Esophagus squamous epithelium (tissue), 5 donors: ENCODE data around the gene MS4A18. TPM values are rescaled to one million over a fixed set of nuclear protein-coding genes. Genes with fewer than 3 reads are reported as not detected.

Experiments
- DNase-seq: peaks from one replicate; lab custom pipeline; 2025; lab: John Stamatoyannopoulos, UW
- H3K27ac ChIP-seq, 4 donors: fragments of 200-600 bp; sonication (generic); one replicate each; pipeline ENCODE4 v1.5.1; 2016 to 2019; ENCODE audit warnings: mild to moderate bottlenecking in 1 of 4
- H3K27me3 ChIP-seq, 4 donors: fragments of 200-600 bp; sonication (generic); 1 replicate in 3 of 4; 2 replicates in 1 of 4; pipeline versions ENCODE4 v1.5.1 to v1.6.0; 2017 to 2021; ENCODE audit warnings: antibody characterized with exemption in 1 of 4
- H3K36me3 ChIP-seq, 3 donors: fragments of 200-600 bp; sonication (generic); one replicate each; pipeline ENCODE4 v1.5.1; 2016 to 2019
- H3K4me1 ChIP-seq, 3 donors: fragments of 200-600 bp; sonication (generic); one replicate each; pipeline ENCODE4 v1.5.1; 2017 to 2019
- H3K4me3 ChIP-seq, 4 donors: fragments of 200-600 bp; sonication (generic); 1 replicate in 3 of 4; 2 replicates in 1 of 4; pipeline ENCODE4 v1.5.1; 2016 to 2019; ENCODE audit warnings: mild to moderate bottlenecking in 2 of 4, moderate library complexity in 1 of 4
- H3K9me3 ChIP-seq, 3 donors: fragments of 200-600 bp; sonication (generic); one replicate each; pipeline ENCODE4 v1.5.1; 2016 to 2019
- POLR2A ChIP-seq, 4 donors: fragments of 450-650 bp; IDR thresholded peaks; one replicate each; pipeline ENCODE4 v1.6.1; 2017; ENCODE audit warnings: antibody characterized with exemption in 4 of 4, mild to moderate bottlenecking in 4 of 4, moderate library complexity in 3 of 4
- WGBS, 2 donors: methylation state at CpG; one replicate each; pipeline ENCODE4 v1.1.5; 2018; 5-methylcytosine and 5-hydroxymethylcytosine counted together
- intact Hi-C: fragments of 100-400 bp; cut with DNase I; formaldehyde crosslinking; loops from one replicate; pipeline ENCODE4 v1.15.0; 2022
- total RNA-seq, 4 donors: library from RNA; depleted of rRNA; stranded (reverse); fragments of >200 nt; gene quantifications; one replicate each; pipeline ENCODE4 v1.1.0, GENCODE V29; 2016
- TF ChIP-seq, protein P1 (sequence below), 6 experiments: fragments of 450-650 bp in 4 of 6; fragments of 200-600 bp in 2 of 6; sonication (generic) in 2 of 6; IDR thresholded peaks; one replicate each; pipeline ENCODE4 v1.5.1; 2016 to 2019; ENCODE audit warnings: antibody characterized with exemption in 6 of 6, mild to moderate bottlenecking in 4 of 6, moderate library complexity in 4 of 6
- donor health status: DM: yes; HTN: yes; CAD: no.

The MS4A18 gene
- total RNA-seq, 4 donors from 2014 or later: not detected

DNA sequence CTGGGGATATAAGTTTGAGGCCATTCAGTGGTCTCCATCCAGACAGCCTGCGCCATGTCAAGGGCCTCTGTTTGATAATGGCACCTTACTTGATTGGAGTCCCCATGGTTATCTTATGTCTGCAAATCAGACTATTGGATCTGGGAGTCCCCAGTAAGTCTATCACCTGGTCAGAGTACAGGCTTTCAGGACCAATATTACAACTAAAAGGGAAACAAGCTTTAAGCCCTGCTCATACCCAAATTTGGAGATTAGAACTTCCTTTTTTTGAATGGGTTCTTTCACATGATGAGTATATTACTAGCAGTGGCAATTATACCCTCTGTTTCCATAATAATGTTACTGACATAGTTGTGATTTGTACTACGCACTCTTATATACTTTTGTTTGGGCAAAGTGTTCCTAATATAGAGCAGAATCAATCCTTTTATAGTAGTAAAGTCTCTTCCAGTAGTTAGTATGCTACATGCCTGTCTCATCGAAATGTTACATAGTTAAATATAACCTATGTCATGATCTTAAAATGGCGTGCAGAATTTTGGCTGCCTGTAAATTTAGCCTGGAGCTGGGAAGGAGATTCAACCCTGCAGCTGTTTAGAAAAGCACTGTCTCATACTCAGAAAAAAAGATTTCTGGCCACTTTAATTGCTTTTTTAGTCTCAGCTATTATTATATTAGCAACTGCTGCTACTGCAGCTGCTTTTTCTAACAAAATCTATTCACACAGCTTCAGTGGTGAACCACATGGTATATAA, 37.1 kb downstream of the MS4A18 start:
- H3K27ac ChIP-seq: no peak overlapping the region
- no peak for DNase-seq
- intact Hi-C loops: no loop called here
- TF ChIP-seq, protein P1, sequence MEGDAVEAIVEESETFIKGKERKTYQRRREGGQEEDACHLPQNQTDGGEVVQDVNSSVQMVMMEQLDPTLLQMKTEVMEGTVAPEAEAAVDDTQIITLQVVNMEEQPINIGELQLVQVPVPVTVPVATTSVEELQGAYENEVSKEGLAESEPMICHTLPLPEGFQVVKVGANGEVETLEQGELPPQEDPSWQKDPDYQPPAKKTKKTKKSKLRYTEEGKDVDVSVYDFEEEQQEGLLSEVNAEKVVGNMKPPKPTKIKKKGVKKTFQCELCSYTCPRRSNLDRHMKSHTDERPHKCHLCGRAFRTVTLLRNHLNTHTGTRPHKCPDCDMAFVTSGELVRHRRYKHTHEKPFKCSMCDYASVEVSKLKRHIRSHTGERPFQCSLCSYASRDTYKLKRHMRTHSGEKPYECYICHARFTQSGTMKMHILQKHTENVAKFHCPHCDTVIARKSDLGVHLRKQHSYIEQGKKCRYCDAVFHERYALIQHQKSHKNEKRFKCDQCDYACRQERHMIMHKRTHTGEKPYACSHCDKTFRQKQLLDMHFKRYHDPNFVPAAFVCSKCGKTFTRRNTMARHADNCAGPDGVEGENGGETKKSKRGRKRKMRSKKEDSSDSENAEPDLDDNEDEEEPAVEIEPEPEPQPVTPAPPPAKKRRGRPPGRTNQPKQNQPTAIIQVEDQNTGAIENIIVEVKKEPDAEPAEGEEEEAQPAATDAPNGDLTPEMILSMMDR (IDR thresholded peaks at IDR 0.05): no peak
- no peak for TF ChIP-seq POLR2A (IDR thresholded peaks at IDR 0.05)
- no peaks in the 10 kb centered on the region for H3K36me3 ChIP-seq
- no peak overlapping the region for H3K4me3 ChIP-seq
- H3K4me1 ChIP-seq: no peaks in the 10 kb centered on the region
- WGBS, 2 donors: 52 to 56% methylated on average over 4 of the region's 4 CpGs
- peaks cover 0 to 48% (median 0%) of the 10 kb centered on the region in 4 donors for H3K27me3 ChIP-seq
- H3K9me3 ChIP-seq: no peaks in the 10 kb centered on the region

GRCh38 chr11:60762851-60763691, 38.6 kb downstream of the MS4A18 start:
- Histone ChIP-seq H3K9me3 (no peaks in the 10 kb centered on the region), H3K36me3 (no peaks in the 10 kb centered on the region), H3K27ac (no peak overlapping the region), H3K27me3 (peaks cover 0 to 53% (median 0%) of the 10 kb centered on the region in 4 donors), H3K4me3 (no peak overlapping the region), H3K4me1 (no peaks in the 10 kb centered on the region)
- 65 to 73% methylated on average over 11 of the region's 11 CpGs for WGBS, 2 donors
- DNase-seq: no peak
- TF ChIP-seq POLR2A (IDR thresholded peaks at IDR 0.05): no peak
- TF ChIP-seq, protein P1 (IDR thresholded peaks at IDR 0.05): peak in 1 of 6 experiments; percentile 20
- intact Hi-C loops: no loop called here

DNA sequence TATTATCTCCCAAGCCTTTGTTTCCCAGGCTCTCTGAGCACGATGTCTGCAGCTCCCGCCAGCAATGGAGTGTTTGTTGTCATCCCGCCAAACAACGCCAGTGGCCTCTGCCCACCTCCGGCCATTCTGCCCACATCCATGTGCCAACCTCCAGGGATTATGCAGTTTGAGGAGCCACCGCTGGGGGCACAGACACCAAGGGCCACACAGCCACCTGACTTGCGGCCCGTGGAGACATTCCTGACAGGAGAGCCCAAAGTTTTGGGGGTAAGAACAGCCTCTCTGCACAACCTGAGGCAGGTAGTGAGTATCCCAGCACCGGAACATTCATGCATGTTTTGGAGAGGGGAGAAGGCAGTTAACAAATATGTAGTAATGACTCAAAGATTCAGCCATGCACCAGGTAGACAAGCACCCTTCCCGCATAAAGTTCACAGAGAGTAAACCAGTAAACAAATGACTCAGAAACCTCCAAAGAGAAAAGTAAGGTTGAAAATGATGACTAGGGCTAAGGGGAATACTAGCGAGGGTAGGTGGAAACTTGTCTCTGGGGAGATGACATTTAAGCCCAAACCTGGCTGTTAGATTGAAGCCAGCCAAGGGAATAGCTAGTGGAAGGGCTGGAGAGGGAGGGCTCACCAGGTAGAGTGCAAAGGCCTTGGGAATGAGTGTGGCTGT, 39.3 kb downstream of the MS4A18 start:
- DNase-seq: no peak
- 76 to 84% methylated on average over 5 to 7 of the region's 11 CpGs for WGBS, 2 donors
- no peaks in the 10 kb centered on the region for H3K36me3 ChIP-seq
- H3K4me3 ChIP-seq: no peak overlapping the region
- peaks cover 0 to 54% (median 0%) of the 10 kb centered on the region in 4 donors for H3K27me3 ChIP-seq
- H3K9me3 ChIP-seq: no peaks in the 10 kb centered on the region
- no peak overlapping the region for H3K27ac ChIP-seq
- no peaks in the 10 kb centered on the region for H3K4me1 ChIP-seq
- TF ChIP-seq POLR2A (IDR thresholded peaks at IDR 0.05): no peak
- intact Hi-C loops: no loop called here

GRCh38 chr11:60764879-60765278, 40.4 kb downstream of the MS4A18 start:
- Histone ChIP-seq H3K9me3 (no peaks in the 10 kb centered on the region), H3K4me3 (no peak overlapping the region), H3K36me3 (no peaks in the 10 kb centered on the region), H3K27ac (no peak overlapping the region), H3K27me3 (peaks cover 0 to 47% (median 0%) of the 10 kb centered on the region in 4 donors), H3K4me1 (no peaks in the 10 kb centered on the region)
- intact Hi-C loops: no loop called here
- WGBS, 2 donors: 25 to 30% methylated on average over 1 of the region's 1 CpG
- no peak for DNase-seq
- TF ChIP-seq POLR2A (IDR thresholded peaks at IDR 0.05): no peak
- TF ChIP-seq, protein P1 (IDR thresholded peaks at IDR 0.05): no peak

DNA sequence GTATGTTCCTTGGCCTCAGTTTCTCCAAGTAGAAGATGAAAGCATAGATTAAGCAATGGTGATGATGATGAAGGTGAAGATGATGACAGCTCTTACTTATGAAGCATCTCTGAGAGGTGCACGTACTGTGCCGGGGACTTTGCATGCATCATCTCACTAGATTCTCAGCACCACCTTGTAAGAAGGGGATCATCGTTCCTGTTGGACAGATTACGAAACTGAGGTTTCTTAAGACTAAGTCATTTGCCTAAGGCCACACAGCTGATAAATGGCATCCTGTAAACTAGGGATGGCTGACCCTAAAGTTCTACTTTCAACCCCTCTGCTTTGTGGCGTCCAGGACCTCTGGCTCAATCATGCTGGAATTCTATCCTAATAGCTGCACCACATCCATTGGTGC, 40.8 kb downstream of the MS4A18 start:
- WGBS, 2 donors: 69 to 83% methylated on average over 4 to 5 of the region's 5 CpGs
- H3K27me3 ChIP-seq: peaks cover 0 to 46% (median 0%) of the 10 kb centered on the region in 4 donors
- DNase-seq: no peak
- no peak overlapping the region for H3K27ac ChIP-seq
- H3K4me3 ChIP-seq: no peak overlapping the region
- no peak for TF ChIP-seq POLR2A (IDR thresholded peaks at IDR 0.05)
- TF ChIP-seq, protein P1 (IDR thresholded peaks at IDR 0.05): no peak
- H3K36me3 ChIP-seq: no peaks in the 10 kb centered on the region
- H3K9me3 ChIP-seq: no peaks in the 10 kb centered on the region
- no peaks in the 10 kb centered on the region for H3K4me1 ChIP-seq
- intact Hi-C loops: no loop called here
